Measurements from ENCODE around the gene ABRACL.

Gene ABRACL

GRCh38 chr6:139060332-139060731 lies 31.8 kb downstream of the ABRACL start:
- TF ChIP-seq OSR1 (CRISPR knock-in tag; IDR thresholded peaks at IDR 0.05) (no peak), ISL1 (CRISPR knock-in tag; IDR thresholded peaks at IDR 0.05) (no peak), TOX (CRISPR knock-in tag; IDR thresholded peaks at IDR 0.05; ENCODE audit: borderline replicate concordance) (no peak), ZNF70 (CRISPR knock-in tag; IDR thresholded peaks at IDR 0.05) (no peak), ESRRG (CRISPR knock-in tag; IDR thresholded peaks at IDR 0.05) (no peak), TCF4 (CRISPR knock-in tag; IDR thresholded peaks at IDR 0.05; ENCODE audit: borderline replicate concordance) (no peak), ZFP30 (CRISPR knock-in tag; IDR thresholded peaks at IDR 0.05) (no peak), CSDC2 (CRISPR knock-in tag; IDR thresholded peaks at IDR 0.05) (no peak), PPARA (CRISPR knock-in tag; IDR thresholded peaks at IDR 0.05; ENCODE audit: borderline replicate concordance) (no peak), GLIS3 (CRISPR knock-in tag; IDR thresholded peaks at IDR 0.05) (no peak), ZC3H10 (CRISPR knock-in tag; IDR thresholded peaks at IDR 0.05) (no peak)
- TF ChIP-seq, protein P1, sequence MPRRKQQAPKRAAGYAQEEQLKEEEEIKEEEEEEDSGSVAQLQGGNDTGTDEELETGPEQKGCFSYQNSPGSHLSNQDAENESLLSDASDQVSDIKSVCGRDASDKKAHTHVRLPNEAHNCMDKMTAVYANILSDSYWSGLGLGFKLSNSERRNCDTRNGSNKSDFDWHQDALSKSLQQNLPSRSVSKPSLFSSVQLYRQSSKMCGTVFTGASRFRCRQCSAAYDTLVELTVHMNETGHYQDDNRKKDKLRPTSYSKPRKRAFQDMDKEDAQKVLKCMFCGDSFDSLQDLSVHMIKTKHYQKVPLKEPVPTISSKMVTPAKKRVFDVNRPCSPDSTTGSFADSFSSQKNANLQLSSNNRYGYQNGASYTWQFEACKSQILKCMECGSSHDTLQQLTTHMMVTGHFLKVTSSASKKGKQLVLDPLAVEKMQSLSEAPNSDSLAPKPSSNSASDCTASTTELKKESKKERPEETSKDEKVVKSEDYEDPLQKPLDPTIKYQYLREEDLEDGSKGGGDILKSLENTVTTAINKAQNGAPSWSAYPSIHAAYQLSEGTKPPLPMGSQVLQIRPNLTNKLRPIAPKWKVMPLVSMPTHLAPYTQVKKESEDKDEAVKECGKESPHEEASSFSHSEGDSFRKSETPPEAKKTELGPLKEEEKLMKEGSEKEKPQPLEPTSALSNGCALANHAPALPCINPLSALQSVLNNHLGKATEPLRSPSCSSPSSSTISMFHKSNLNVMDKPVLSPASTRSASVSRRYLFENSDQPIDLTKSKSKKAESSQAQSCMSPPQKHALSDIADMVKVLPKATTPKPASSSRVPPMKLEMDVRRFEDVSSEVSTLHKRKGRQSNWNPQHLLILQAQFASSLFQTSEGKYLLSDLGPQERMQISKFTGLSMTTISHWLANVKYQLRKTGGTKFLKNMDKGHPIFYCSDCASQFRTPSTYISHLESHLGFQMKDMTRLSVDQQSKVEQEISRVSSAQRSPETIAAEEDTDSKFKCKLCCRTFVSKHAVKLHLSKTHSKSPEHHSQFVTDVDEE (CRISPR knock-in tag; IDR thresholded peaks at IDR 0.05): no peak
- TF ChIP-seq, protein P2, sequence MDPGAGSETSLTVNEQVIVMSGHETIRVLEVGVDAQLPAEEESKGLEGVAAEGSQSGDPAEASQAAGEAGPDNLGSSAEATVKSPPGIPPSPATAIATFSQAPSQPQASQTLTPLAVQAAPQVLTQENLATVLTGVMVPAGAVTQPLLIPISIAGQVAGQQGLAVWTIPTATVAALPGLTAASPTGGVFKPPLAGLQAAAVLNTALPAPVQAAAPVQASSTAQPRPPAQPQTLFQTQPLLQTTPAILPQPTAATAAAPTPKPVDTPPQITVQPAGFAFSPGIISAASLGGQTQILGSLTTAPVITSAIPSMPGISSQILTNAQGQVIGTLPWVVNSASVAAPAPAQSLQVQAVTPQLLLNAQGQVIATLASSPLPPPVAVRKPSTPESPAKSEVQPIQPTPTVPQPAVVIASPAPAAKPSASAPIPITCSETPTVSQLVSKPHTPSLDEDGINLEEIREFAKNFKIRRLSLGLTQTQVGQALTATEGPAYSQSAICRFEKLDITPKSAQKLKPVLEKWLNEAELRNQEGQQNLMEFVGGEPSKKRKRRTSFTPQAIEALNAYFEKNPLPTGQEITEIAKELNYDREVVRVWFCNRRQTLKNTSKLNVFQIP (CRISPR knock-in tag; IDR thresholded peaks at IDR 0.05; ENCODE audit: borderline replicate concordance, low read depth): no peak
- TF ChIP-seq, protein P3, sequence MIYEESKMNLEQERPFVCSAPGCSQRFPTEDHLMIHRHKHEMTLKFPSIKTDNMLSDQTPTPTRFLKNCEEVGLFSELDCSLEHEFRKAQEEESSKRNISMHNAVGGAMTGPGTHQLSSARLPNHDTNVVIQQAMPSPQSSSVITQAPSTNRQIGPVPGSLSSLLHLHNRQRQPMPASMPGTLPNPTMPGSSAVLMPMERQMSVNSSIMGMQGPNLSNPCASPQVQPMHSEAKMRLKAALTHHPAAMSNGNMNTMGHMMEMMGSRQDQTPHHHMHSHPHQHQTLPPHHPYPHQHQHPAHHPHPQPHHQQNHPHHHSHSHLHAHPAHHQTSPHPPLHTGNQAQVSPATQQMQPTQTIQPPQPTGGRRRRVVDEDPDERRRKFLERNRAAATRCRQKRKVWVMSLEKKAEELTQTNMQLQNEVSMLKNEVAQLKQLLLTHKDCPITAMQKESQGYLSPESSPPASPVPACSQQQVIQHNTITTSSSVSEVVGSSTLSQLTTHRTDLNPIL (CRISPR knock-in tag; IDR thresholded peaks at IDR 0.05; ENCODE audit: low read depth): no peak
- ATAC-seq: no peak

- peak; percentile 45; the same call in 1 of the 3 replicates for ATAC-seq
- no peak for TF ChIP-seq CSRNP3 (CRISPR knock-in tag; IDR thresholded peaks at IDR 0.05)
- no peak for TF ChIP-seq CSDC2 (CRISPR knock-in tag; IDR thresholded peaks at IDR 0.05)
- no peak for TF ChIP-seq OSR1 (CRISPR knock-in tag; IDR thresholded peaks at IDR 0.05)
- no peak for TF ChIP-seq ZFP3 (CRISPR knock-in tag; IDR thresholded peaks at IDR 0.05)
- TF ChIP-seq GLIS3 (CRISPR knock-in tag; IDR thresholded peaks at IDR 0.05): no peak
- no peak for TF ChIP-seq ZFP30 (CRISPR knock-in tag; IDR thresholded peaks at IDR 0.05)
- no peak for TF ChIP-seq SNAI2 (CRISPR knock-in tag; IDR thresholded peaks at IDR 0.05)
- TF ChIP-seq, protein P4, sequence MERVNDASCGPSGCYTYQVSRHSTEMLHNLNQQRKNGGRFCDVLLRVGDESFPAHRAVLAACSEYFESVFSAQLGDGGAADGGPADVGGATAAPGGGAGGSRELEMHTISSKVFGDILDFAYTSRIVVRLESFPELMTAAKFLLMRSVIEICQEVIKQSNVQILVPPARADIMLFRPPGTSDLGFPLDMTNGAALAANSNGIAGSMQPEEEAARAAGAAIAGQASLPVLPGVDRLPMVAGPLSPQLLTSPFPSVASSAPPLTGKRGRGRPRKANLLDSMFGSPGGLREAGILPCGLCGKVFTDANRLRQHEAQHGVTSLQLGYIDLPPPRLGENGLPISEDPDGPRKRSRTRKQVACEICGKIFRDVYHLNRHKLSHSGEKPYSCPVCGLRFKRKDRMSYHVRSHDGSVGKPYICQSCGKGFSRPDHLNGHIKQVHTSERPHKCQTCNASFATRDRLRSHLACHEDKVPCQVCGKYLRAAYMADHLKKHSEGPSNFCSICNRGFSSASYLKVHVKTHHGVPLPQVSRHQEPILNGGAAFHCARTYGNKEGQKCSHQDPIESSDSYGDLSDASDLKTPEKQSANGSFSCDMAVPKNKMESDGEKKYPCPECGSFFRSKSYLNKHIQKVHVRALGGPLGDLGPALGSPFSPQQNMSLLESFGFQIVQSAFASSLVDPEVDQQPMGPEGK (CRISPR knock-in tag; IDR thresholded peaks at IDR 0.05; ENCODE audit: borderline replicate concordance): no peak
- no peak for TF ChIP-seq TCF4 (CRISPR knock-in tag; IDR thresholded peaks at IDR 0.05; ENCODE audit: borderline replicate concordance)
- TF ChIP-seq ZNF8 (CRISPR knock-in tag; IDR thresholded peaks at IDR 0.05): no peak
- no peak for TF ChIP-seq ESRRG (CRISPR knock-in tag; IDR thresholded peaks at IDR 0.05)
- TF ChIP-seq, protein P2 (CRISPR knock-in tag; IDR thresholded peaks at IDR 0.05; ENCODE audit: borderline replicate concordance, low read depth): no peak
- no peak for TF ChIP-seq ZNF565 (CRISPR knock-in tag; conservative IDR thresholded peaks at IDR 0.05; ENCODE audit: low read depth)
- no peak for TF ChIP-seq TOX (CRISPR knock-in tag; IDR thresholded peaks at IDR 0.05; ENCODE audit: borderline replicate concordance)
- TF ChIP-seq RARB (CRISPR knock-in tag; IDR thresholded peaks at IDR 0.05): no peak
Measured at GRCh38 chr6:139062932-139063646, 34.5 kb downstream of the ABRACL start.
